ENCODE results near the gene CDKN2D.
"Not testable (repeated sequence)": the region's sequence is repeated elsewhere in the genome, so short reads cannot be mapped to it uniquely, and the experiment has no call there.

CDKN2D gene

GRCh38 chr19:10551006-10551405, 17.8 kb downstream of the CDKN2D start:
- not testable (repeated sequence) for DNase-seq

GRCh38 chr19:10550336-10550735, 18.4 kb downstream of the CDKN2D start:
- no peak for DNase-seq

GRCh38 chr19:10549733-10550132, 19.0 kb downstream of the CDKN2D start:
- DNase-seq: no peak

GRCh38 chr19:10548746-10549276, 20.0 kb downstream of the CDKN2D start:
- DNase-seq: no peak

GRCh38 chr19:10546817-10547216, 22.0 kb downstream of the CDKN2D start:
- DNase-seq: no peak

- DNase-seq: peak; percentile 21
Observed at GRCh38 chr19:10544753-10545251, 24.0 kb downstream of the CDKN2D start.

GRCh38 chr19:10544242-10544752, 24.5 kb downstream of the CDKN2D start:
- peak; percentile 35 for DNase-seq

- DNase-seq: peak; percentile 87
Observed at GRCh38 chr19:10543420-10544241, 25.1 kb downstream of the CDKN2D start, which contains the start of gene ATG4D. TSS of gene ATG4D (plus strand) at chr19:10543904. CDS start at chr19:10544091, 187 bp downstream.

- DNase-seq: no peak
Observed at GRCh38 chr19:10543059-10543419, 25.7 kb downstream of the CDKN2D start.

- DNase-seq: not testable (repeated sequence)
Observed at GRCh38 chr19:10539016-10539415, 29.8 kb downstream of the CDKN2D start.

- no peak for DNase-seq
Observed at GRCh38 chr19:10538204-10538983, 30.4 kb downstream of the CDKN2D start.

- no peak for DNase-seq
Observed at GRCh38 chr19:10537668-10538067, 31.1 kb downstream of the CDKN2D start.

GRCh38 chr19:10535613-10536012, 33.2 kb downstream of the CDKN2D start:
- DNase-seq: no peak

- no peak for DNase-seq
Observed at GRCh38 chr19:10533646-10534386, 35.0 kb downstream of the CDKN2D start.

GRCh38 chr19:10532457-10532856, 36.3 kb downstream of the CDKN2D start:
- DNase-seq: no peak

- not testable (repeated sequence) for DNase-seq
Observed at GRCh38 chr19:10526887-10527286, 41.9 kb downstream of the CDKN2D start.

- DNase-seq: no peak
Observed at GRCh38 chr19:10525636-10526035, 43.1 kb downstream of the CDKN2D start.

GRCh38 chr19:10523135-10523636, 45.6 kb downstream of the CDKN2D start:
- DNase-seq: peak; percentile 58

GRCh38 chr19:10521461-10522171, 47.2 kb downstream of the CDKN2D start:
- no peak for DNase-seq

- DNase-seq: no peak
Observed at GRCh38 chr19:10520652-10521318, 48.0 kb downstream of the CDKN2D start.

- no peak for DNase-seq
Observed at GRCh38 chr19:10519421-10519820, 49.4 kb downstream of the CDKN2D start.
